Tibial nerve (tissue), 4 donors: Measurements from ENCODE around the gene TFDP2. TPM values are rescaled to one million over a fixed set of nuclear protein-coding genes. Genes with fewer than 3 reads are reported as not detected.
"Not testable (repeated sequence)": the region's sequence is repeated elsewhere in the genome, so short reads cannot be mapped to it uniquely, and the experiment has no call there.

ENCODE experiments used
- DNase-seq, 2 donors: peaks; one replicate each; pipeline ENCODE4 v3.0.0-alpha.2; 2019; ENCODE audit warnings: low spot score in 2 of 2
- H3K27ac ChIP-seq, 4 donors: fragments of 200-600 bp; sonication (generic) in 3 of 4; one replicate each; pipeline ENCODE4 v1.5.1; 2017 to 2019; ENCODE audit warnings: mild to moderate bottlenecking in 1 of 4
- H3K27me3 ChIP-seq, 2 donors: fragments of 200-600 bp; sonication (generic) in 1 of 2; one replicate each; pipeline versions ENCODE4 v1.5.1 to v1.6.0; 2017 to 2019
- H3K36me3 ChIP-seq, 3 donors: fragments of 200-600 bp; sonication (generic); one replicate each; pipeline ENCODE4 v1.5.1; 2018 to 2019
- H3K4me1 ChIP-seq, 4 donors: fragments of 200-600 bp; sonication (generic) in 3 of 4; one replicate each; pipeline ENCODE4 v1.5.1; 2017 to 2019
- H3K4me3 ChIP-seq, 4 donors: fragments of 200-600 bp; sonication (generic) in 3 of 4; one replicate each; pipeline ENCODE4 v1.5.1; 2017 to 2019; ENCODE audit warnings: mild to moderate bottlenecking in 1 of 4, moderate library complexity in 1 of 4
- H3K9me3 ChIP-seq, 4 donors: fragments of 200-600 bp; sonication (generic) in 3 of 4; one replicate each; pipeline ENCODE4 v1.5.1; 2017 to 2019
- CTCF ChIP-seq, 5 experiments: fragments of 200-600 bp in 3 of 5; fragments of 450-650 bp in 2 of 5; sonication (generic) in 3 of 5; IDR thresholded peaks; one replicate each; pipeline ENCODE4 v1.5.1; 2016 to 2019; ENCODE audit warnings: antibody characterized with exemption in 5 of 5, mild to moderate bottlenecking in 3 of 5, moderate library complexity in 2 of 5
- EP300 ChIP-seq, 2 donors: sonication (generic); formaldehyde crosslinking; IDR thresholded peaks; one replicate each; pipeline ENCODE4 v1.6.1; 2017; ENCODE audit warnings: antibody characterized with exemption in 2 of 2, mild to moderate bottlenecking in 1 of 2
- POLR2A ChIP-seq, 2 donors: fragments of 450-650 bp; IDR thresholded peaks; one replicate each; pipeline ENCODE4 v1.6.1; 2017; ENCODE audit warnings: antibody characterized with exemption in 2 of 2, mild to moderate bottlenecking in 2 of 2, moderate library complexity in 2 of 2
- WGBS, 2 donors: methylation state at CpG; one replicate each; pipeline ENCODE4 v1.1.5; 2018; 5-methylcytosine and 5-hydroxymethylcytosine counted together
- total RNA-seq, 4 donors: library from RNA; depleted of rRNA; stranded (reverse); fragments of >200 nt; gene quantifications; one replicate each; pipeline ENCODE4 v1.1.0, GENCODE V29; 2016

TFDP2 gene
- total RNA-seq, 4 donors from 2014 or later: 30.0 to 95.7 (median 70.6) TPM

GRCh38 chr3:142105991-142106390 lies 43.4 kb downstream of the TFDP2 start:
- H3K36me3 ChIP-seq: no peaks in the 10 kb centered on the region
- H3K4me1 ChIP-seq: no peaks in the 10 kb centered on the region
- no peaks in the 10 kb centered on the region for H3K27me3 ChIP-seq
- no peak for DNase-seq
- no peak overlapping the region for H3K4me3 ChIP-seq
- no peak overlapping the region for H3K27ac ChIP-seq
- 83 to 84% methylated on average over 1 of the region's 1 CpG for WGBS, 2 donors
- no peak for TF ChIP-seq EP300 (IDR thresholded peaks at IDR 0.05)
- TF ChIP-seq POLR2A (IDR thresholded peaks at IDR 0.05): no peak
- TF ChIP-seq CTCF (IDR thresholded peaks at IDR 0.05): no peak
- H3K9me3 ChIP-seq: no peaks in the 10 kb centered on the region

GRCh38 chr3:142104763-142105162 lies 44.6 kb downstream of the TFDP2 start:
- Histone ChIP-seq H3K4me3 (no peak overlapping the region), H3K27me3 (no peaks in the 10 kb centered on the region), H3K9me3 (no peaks in the 10 kb centered on the region), H3K36me3 (no peaks in the 10 kb centered on the region), H3K4me1 (no peaks in the 10 kb centered on the region), H3K27ac (no peak overlapping the region)
- WGBS, 2 donors: 92 to 97% methylated on average over 3 of the region's 3 CpGs
- DNase-seq: no peak
- TF ChIP-seq POLR2A (IDR thresholded peaks at IDR 0.05) (no peak), CTCF (IDR thresholded peaks at IDR 0.05) (no peak), EP300 (IDR thresholded peaks at IDR 0.05) (no peak)

- H3K27me3 ChIP-seq: no peaks in the 10 kb centered on the region
- no peaks in the 10 kb centered on the region for H3K9me3 ChIP-seq
- H3K27ac ChIP-seq: no peak overlapping the region
- TF ChIP-seq EP300 (IDR thresholded peaks at IDR 0.05): no peak
- no peak for TF ChIP-seq POLR2A (IDR thresholded peaks at IDR 0.05)
- no peak for TF ChIP-seq CTCF (IDR thresholded peaks at IDR 0.05)
- H3K36me3 ChIP-seq: no peaks in the 10 kb centered on the region
- H3K4me1 ChIP-seq: no peaks in the 10 kb centered on the region
- H3K4me3 ChIP-seq: no peak overlapping the region
- no peak for DNase-seq
These were observed 50.4 kb downstream of the TFDP2 start for GRCh38 chr3:142098964-142099363.

GRCh38 chr3:142097099-142097843 lies 52.1 kb downstream of the TFDP2 start:
- Histone ChIP-seq H3K4me3 (no peak overlapping the region), H3K27ac (no peak overlapping the region), H3K4me1 (no peaks in the 10 kb centered on the region), H3K9me3 (no peaks in the 10 kb centered on the region), H3K36me3 (no peaks in the 10 kb centered on the region), H3K27me3 (no peaks in the 10 kb centered on the region)
- no peak for DNase-seq
- 93 to 95% methylated on average over 4 of the region's 4 CpGs for WGBS, 2 donors
- TF ChIP-seq EP300 (IDR thresholded peaks at IDR 0.05) (no peak), CTCF (IDR thresholded peaks at IDR 0.05) (no peak), POLR2A (IDR thresholded peaks at IDR 0.05) (no peak)

- H3K27me3 ChIP-seq: no peaks in the 10 kb centered on the region
- no peak overlapping the region for H3K4me3 ChIP-seq
- H3K4me1 ChIP-seq: no peaks in the 10 kb centered on the region
- no peaks in the 10 kb centered on the region for H3K36me3 ChIP-seq
- no peak overlapping the region for H3K27ac ChIP-seq
- TF ChIP-seq EP300 (IDR thresholded peaks at IDR 0.05): no peak
- TF ChIP-seq CTCF (IDR thresholded peaks at IDR 0.05): no peak
- no peak for TF ChIP-seq POLR2A (IDR thresholded peaks at IDR 0.05)
- no peak for DNase-seq
- no peaks in the 10 kb centered on the region for H3K9me3 ChIP-seq
- 72 to 81% methylated on average over 2 of the region's 2 CpGs for WGBS, 2 donors
These were observed 53.5 kb downstream of the TFDP2 start for GRCh38 chr3:142095841-142096240.

GRCh38 chr3:142088925-142089324 lies 60.4 kb downstream of the TFDP2 start:
- DNase-seq: not testable (repeated sequence)

More at GRCh38 chr3:142088925-142089324, 60.4 kb downstream of the TFDP2 start:
- not testable (repeated sequence) for H3K4me3 ChIP-seq, H3K4me1 ChIP-seq, H3K27me3 ChIP-seq, H3K9me3 ChIP-seq, H3K27ac ChIP-seq
- WGBS, 2 donors: 85% methylated on average over 5 of the region's 5 CpGs
- H3K36me3 ChIP-seq: peaks cover 0 to 17% (median 0%) of the 10 kb centered on the region in 3 donors
